ENCODE data around the gene RGL3. TPM values are rescaled to one million over a fixed set of nuclear protein-coding genes. Genes with fewer than 3 reads are reported as not detected.

Gene RGL3
- total RNA-seq, 2 experiments from 2014 or later, result not detected

DNA sequence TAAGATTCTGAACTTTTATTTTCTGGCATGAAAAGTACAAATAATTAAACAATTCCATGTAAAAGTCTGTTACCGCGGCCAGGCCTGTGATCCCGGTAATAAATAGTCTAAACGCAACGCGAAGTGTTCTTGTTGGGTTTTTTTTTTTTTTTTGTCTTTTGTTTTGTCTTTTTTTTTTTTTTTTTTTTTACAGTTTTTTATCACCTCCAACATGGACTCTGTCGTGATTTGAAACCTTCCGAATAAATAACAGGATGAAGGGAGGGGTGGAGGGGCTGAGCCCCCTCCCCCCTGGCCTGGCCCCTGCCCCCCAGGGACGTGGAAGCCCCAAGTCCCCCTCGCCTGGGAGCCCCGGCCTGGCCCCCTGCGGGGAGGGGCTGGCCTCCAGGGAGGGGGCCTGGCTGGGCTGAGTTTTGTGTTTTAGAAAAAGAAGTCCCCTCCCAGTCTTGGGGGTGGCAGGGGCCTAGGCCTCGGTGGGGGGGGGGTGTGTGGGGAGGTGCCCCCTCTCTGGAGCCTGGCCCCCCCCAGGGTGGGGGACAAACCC, 32.3 kb upstream of the RGL3 start:
- intact Hi-C loops (cut with DNase I, micrococcal nuclease), result no loop called here
- H3K4me1 ChIP-seq (ENCODE audit: insufficient read depth, low read length), result no peaks in the 10 kb centered on the region
- ChIA-PET POLR2A (interaction anchor here (1.0 kb wide), 1 partner anchor 31 kb away, joined by 3 read pairs; no protein-coding TSS in a partner anchor), CTCF (no interaction called here)
- H3K27ac ChIP-seq (ENCODE audit: low read depth in 1 of 2, low read length in 2 of 2), result no peak overlapping the region
- peaks cover 18% of the 10 kb centered on the region for H3K36me3 Mint-ChIP-seq (ENCODE audit: low read depth)
- peaks cover 34% of the 10 kb centered on the region for H3K36me3 ChIP-seq (ENCODE audit: insufficient read depth, low read length)
- H3K4me3 ChIP-seq (ENCODE audit: low read length), result no peak overlapping the region
- no peaks in the 10 kb centered on the region for H3K27me3 ChIP-seq (ENCODE audit: control insufficient read depth in 1 of 2, insufficient read depth in 2 of 2, low read length in 2 of 2)
- H3K9me3 ChIP-seq (ENCODE audit: control insufficient read depth in 1 of 2, insufficient read depth in 1 of 2, low read length in 2 of 2), result no peaks in the 10 kb centered on the region
- DNase-seq, result no peak
- no peak for ATAC-seq (ENCODE audit: poor library complexity)
- H3K4me1 Mint-ChIP-seq (ENCODE audit: low read depth), result no peaks in the 10 kb centered on the region
- H3K4me3 Mint-ChIP-seq, result no peak overlapping the region
- no peak overlapping the region for H3K27ac Mint-ChIP-seq
- H3K27me3 Mint-ChIP-seq, result no peaks in the 10 kb centered on the region
- H3K9me3 Mint-ChIP-seq, result no peaks in the 10 kb centered on the region
- TF ChIP-seq, protein P1, sequence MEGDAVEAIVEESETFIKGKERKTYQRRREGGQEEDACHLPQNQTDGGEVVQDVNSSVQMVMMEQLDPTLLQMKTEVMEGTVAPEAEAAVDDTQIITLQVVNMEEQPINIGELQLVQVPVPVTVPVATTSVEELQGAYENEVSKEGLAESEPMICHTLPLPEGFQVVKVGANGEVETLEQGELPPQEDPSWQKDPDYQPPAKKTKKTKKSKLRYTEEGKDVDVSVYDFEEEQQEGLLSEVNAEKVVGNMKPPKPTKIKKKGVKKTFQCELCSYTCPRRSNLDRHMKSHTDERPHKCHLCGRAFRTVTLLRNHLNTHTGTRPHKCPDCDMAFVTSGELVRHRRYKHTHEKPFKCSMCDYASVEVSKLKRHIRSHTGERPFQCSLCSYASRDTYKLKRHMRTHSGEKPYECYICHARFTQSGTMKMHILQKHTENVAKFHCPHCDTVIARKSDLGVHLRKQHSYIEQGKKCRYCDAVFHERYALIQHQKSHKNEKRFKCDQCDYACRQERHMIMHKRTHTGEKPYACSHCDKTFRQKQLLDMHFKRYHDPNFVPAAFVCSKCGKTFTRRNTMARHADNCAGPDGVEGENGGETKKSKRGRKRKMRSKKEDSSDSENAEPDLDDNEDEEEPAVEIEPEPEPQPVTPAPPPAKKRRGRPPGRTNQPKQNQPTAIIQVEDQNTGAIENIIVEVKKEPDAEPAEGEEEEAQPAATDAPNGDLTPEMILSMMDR (IDR thresholded peaks at IDR 0.05), result no peak

DNA sequence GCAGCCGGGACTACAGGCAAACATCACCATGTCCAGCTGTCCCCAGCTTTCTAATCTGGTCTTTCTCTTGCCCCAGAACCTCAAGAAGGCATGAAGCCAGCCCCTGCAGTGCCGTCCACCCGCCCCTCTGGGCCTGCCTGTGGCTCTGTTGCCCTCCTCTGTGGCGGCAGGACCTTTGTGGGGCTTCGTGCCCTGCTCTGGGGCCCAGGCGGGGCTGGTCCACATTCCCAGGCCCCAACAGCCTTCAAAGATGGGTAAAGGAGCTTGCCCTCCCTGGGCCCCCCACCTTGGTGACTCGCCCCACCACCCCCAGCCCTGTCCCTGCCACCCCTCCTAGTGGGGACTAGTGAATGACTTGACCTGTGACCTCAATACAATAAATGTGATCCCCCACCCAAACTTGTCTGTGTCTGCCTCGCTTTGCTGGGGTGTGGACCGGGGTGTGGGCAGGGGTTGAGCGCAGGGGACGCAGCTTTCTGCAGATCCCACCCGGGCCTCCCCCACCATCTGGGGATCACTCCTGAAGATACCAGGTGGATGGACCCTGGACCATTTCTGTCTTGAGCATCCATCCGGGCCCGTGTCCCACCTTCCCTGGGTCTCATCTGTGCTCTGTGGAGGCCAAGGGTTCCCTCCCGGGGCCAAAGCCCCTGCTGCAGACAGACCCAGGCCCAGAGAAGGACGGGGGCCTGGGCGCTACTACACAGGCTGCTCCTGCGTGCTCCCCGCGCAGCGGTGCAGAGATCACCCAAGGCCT, 31.6 kb upstream of the RGL3 start:
- no peak for DNase-seq
- POLR2A ChIA-PET, result no interaction called here
- Mint-ChIP-seq H3K36me3 (ENCODE audit: low read depth) (peaks cover 21% of the 10 kb centered on the region), H3K27me3 (no peaks in the 10 kb centered on the region), H3K4me3 (no peak overlapping the region), H3K9me3 (no peaks in the 10 kb centered on the region), H3K27ac (no peak overlapping the region), H3K4me1 (ENCODE audit: low read depth) (no peaks in the 10 kb centered on the region)
- intact Hi-C loops (cut with DNase I, micrococcal nuclease), result no loop called here
- no peak overlapping the region for H3K27ac ChIP-seq (ENCODE audit: low read depth in 1 of 2, low read length in 2 of 2)
- no peaks in the 10 kb centered on the region for H3K4me1 ChIP-seq (ENCODE audit: insufficient read depth, low read length)
- no peaks in the 10 kb centered on the region for H3K9me3 ChIP-seq (ENCODE audit: control insufficient read depth in 1 of 2, insufficient read depth in 1 of 2, low read length in 2 of 2)
- no peak overlapping the region for H3K4me3 ChIP-seq (ENCODE audit: low read length)
- TF ChIP-seq, protein P1 (IDR thresholded peaks at IDR 0.05), result no peak
- CTCF ChIA-PET, result interaction anchor here (1.4 kb wide), 1 partner anchor 32 kb away, joined by 3 read pairs; no protein-coding TSS in a partner anchor
- ATAC-seq (ENCODE audit: poor library complexity), result no peak
- H3K27me3 ChIP-seq (ENCODE audit: control insufficient read depth in 1 of 2, insufficient read depth in 2 of 2, low read length in 2 of 2), result no peaks in the 10 kb centered on the region
- peaks cover 41% of the 10 kb centered on the region for H3K36me3 ChIP-seq (ENCODE audit: insufficient read depth, low read length)

DNA sequence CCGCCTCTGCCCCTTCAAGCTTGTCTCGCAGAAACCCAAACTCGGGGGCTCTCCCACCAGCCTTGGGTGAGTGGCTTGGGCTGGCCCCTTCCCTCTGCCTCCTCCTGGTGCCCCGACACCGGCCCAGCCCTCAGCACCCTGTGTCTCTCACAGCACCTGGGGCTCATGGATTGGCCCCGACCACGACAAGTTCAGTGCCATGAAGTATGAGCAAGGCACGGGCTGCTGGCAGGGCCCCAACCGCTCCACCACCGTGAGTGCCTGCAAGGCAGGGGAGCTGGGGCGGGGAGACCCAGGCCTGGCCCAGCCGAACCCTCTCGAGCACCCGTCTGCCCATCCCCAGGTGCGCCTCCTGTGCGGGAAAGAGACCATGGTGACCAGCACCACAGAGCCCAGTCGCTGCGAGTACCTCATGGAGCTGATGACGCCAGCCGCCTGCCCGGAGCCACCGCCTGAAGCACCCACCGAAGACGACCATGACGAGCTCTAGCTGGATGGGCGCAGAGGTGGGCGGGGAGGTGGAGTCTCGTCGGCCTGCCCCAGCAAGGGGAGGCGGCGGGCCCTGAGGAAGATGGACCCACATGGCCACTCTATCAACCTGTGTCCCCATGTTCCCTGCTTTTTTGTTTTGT, 29.9 kb upstream of the RGL3 start:
- Mint-ChIP-seq H3K27me3 (no peaks in the 10 kb centered on the region), H3K4me1 (ENCODE audit: low read depth) (no peaks in the 10 kb centered on the region), H3K9me3 (no peaks in the 10 kb centered on the region), H3K4me3 (no peak overlapping the region), H3K27ac (no peak overlapping the region), H3K36me3 (ENCODE audit: low read depth) (peaks cover 38% of the 10 kb centered on the region)
- no peaks in the 10 kb centered on the region for H3K4me1 ChIP-seq (ENCODE audit: insufficient read depth, low read length)
- TF ChIP-seq, protein P1 (IDR thresholded peaks at IDR 0.05), result no peak
- ATAC-seq (ENCODE audit: poor library complexity) (no peak), DNase-seq (no peak)
- ChIA-PET POLR2A (no interaction called here), CTCF (no interaction called here)
- H3K27me3 ChIP-seq (ENCODE audit: control insufficient read depth in 1 of 2, insufficient read depth in 2 of 2, low read length in 2 of 2), result no peaks in the 10 kb centered on the region
- peaks cover 57% of the 10 kb centered on the region for H3K36me3 ChIP-seq (ENCODE audit: insufficient read depth, low read length)
- H3K9me3 ChIP-seq (ENCODE audit: control insufficient read depth in 1 of 2, insufficient read depth in 1 of 2, low read length in 2 of 2), result no peaks in the 10 kb centered on the region
- no peak overlapping the region for H3K4me3 ChIP-seq (ENCODE audit: low read length)
- intact Hi-C loops (cut with DNase I, micrococcal nuclease), result no loop called here
- no peak overlapping the region for H3K27ac ChIP-seq (ENCODE audit: low read depth in 1 of 2, low read length in 2 of 2)
